ENCODE results near the gene CAMK1D. TPM values are rescaled to one million over a fixed set of nuclear protein-coding genes. Genes with fewer than 3 reads are reported as not detected.

Gene CAMK1D
- total RNA-seq, 1 donor from 2014 or later, result 2.3 TPM

GRCh38 chr10:12792889-12793556 lies 443.7 kb downstream of the CAMK1D start:
- no peak for TF ChIP-seq CTCF (IDR thresholded peaks at IDR 0.05; ENCODE audit: insufficient read depth, low read length, poor library complexity, severe bottlenecking)
- no peaks in the 10 kb centered on the region for H3K36me3 ChIP-seq (ENCODE audit: control insufficient read depth, insufficient read depth, low read length)
- DNase-seq (ENCODE audit: low read depth), result no peak
- H3K4me3 ChIP-seq (ENCODE audit: low read depth, low read length), result no peak overlapping the region
- no peaks in the 10 kb centered on the region for H3K27me3 ChIP-seq (ENCODE audit: control insufficient read depth, insufficient read depth, low read length)

GRCh38 chr10:12795315-12796110 lies 446.2 kb downstream of the CAMK1D start:
- TF ChIP-seq CTCF (IDR thresholded peaks at IDR 0.05; ENCODE audit: insufficient read depth, low read length, poor library complexity, severe bottlenecking), result no peak
- Histone ChIP-seq H3K4me3 (ENCODE audit: low read depth, low read length) (no peak overlapping the region), H3K27me3 (ENCODE audit: control insufficient read depth, insufficient read depth, low read length) (no peaks in the 10 kb centered on the region), H3K36me3 (ENCODE audit: control insufficient read depth, insufficient read depth, low read length) (no peaks in the 10 kb centered on the region)
- no peak for DNase-seq (ENCODE audit: low read depth)

GRCh38 chr10:12796401-12797160 lies 447.2 kb downstream of the CAMK1D start:
- Histone ChIP-seq H3K36me3 (ENCODE audit: control insufficient read depth, insufficient read depth, low read length) (no peaks in the 10 kb centered on the region), H3K4me3 (ENCODE audit: low read depth, low read length) (no peak overlapping the region), H3K27me3 (ENCODE audit: control insufficient read depth, insufficient read depth, low read length) (no peaks in the 10 kb centered on the region)
- no peak for TF ChIP-seq CTCF (IDR thresholded peaks at IDR 0.05; ENCODE audit: insufficient read depth, low read length, poor library complexity, severe bottlenecking)
- DNase-seq (ENCODE audit: low read depth), result no peak

GRCh38 chr10:12797471-12798262 lies 448.3 kb downstream of the CAMK1D start:
- DNase-seq (ENCODE audit: low read depth), result no peak
- Histone ChIP-seq H3K4me3 (ENCODE audit: low read depth, low read length) (no peak overlapping the region), H3K27me3 (ENCODE audit: control insufficient read depth, insufficient read depth, low read length) (no peaks in the 10 kb centered on the region), H3K36me3 (ENCODE audit: control insufficient read depth, insufficient read depth, low read length) (no peaks in the 10 kb centered on the region)
- TF ChIP-seq CTCF (IDR thresholded peaks at IDR 0.05; ENCODE audit: insufficient read depth, low read length, poor library complexity, severe bottlenecking), result no peak

- no peak for DNase-seq (ENCODE audit: low read depth)
- Histone ChIP-seq H3K27me3 (ENCODE audit: control insufficient read depth, insufficient read depth, low read length) (no peaks in the 10 kb centered on the region), H3K4me3 (ENCODE audit: low read depth, low read length) (no peak overlapping the region)
Observed at GRCh38 chr10:12799144-12799543, 449.8 kb downstream of the CAMK1D start.

More at GRCh38 chr10:12799144-12799543, 449.8 kb downstream of the CAMK1D start:
- TF ChIP-seq CTCF (IDR thresholded peaks at IDR 0.05; ENCODE audit: insufficient read depth, low read length, poor library complexity, severe bottlenecking), result no peak
- no peaks in the 10 kb centered on the region for H3K36me3 ChIP-seq (ENCODE audit: control insufficient read depth, insufficient read depth, low read length)

Measured in kidney epithelial cell (primary cell).